ENCODE results near the gene CHRNB2. TPM values are rescaled to one million over a fixed set of nuclear protein-coding genes. Genes with fewer than 3 reads are reported as not detected.

CHRNB2 gene
- under 1 TPM; 0.17 to 0.92 (median 0.24) TPM for total RNA-seq
- long read RNA-seq, donor 1, partial matches to known transcripts, result 1 of 1 reads
- long read RNA-seq, donor 1, other reads (novel, unspliced or antisense), result 0 of 1 reads
- long read RNA-seq, donor 2, result 0 reads

GRCh38 chr1:154567386-154568156 lies at the start of gene CHRNB2:
Gene CHRNB2 (plus strand): TSS chr1:154567778. CDS start chr1:154568045, 267 bp downstream.
- Histone ChIP-seq H3K36me3 (ENCODE audit: low read depth) (no peaks in the 10 kb centered on the region), H3K4me1 (ENCODE audit: low read depth) (no peaks in the 10 kb centered on the region), H3K4me3 (no peak within 1 kb of the TSS), H3K9me3 (no peaks in the 10 kb centered on the region)
- no peak for TF ChIP-seq CTCF (IDR thresholded peaks at IDR 0.05)
- ATAC-seq (peak; percentile 98), DNase-seq (peak; percentile 62 to 83 (median 74))
- intact Hi-C loops (cut with DNase I, micrococcal nuclease), result loop anchor here in 1 of 2 donors (10.0 kb wide), 1 partner anchor 307 kb away; the partner anchor contains the start of gene KCNN3

GRCh38 chr1:154519591-154519991 lies 48.0 kb upstream of the CHRNB2 start:
- intact Hi-C loops (cut with DNase I, micrococcal nuclease), result no loop called here
- DNase-seq (no peak), ATAC-seq (peak; percentile 22)
- no peak for TF ChIP-seq CTCF (IDR thresholded peaks at IDR 0.05)
- Histone ChIP-seq H3K4me1 (ENCODE audit: low read depth) (no peaks in the 10 kb centered on the region), H3K4me3 (no peak overlapping the region), H3K36me3 (ENCODE audit: low read depth) (no peaks in the 10 kb centered on the region), H3K9me3 (no peaks in the 10 kb centered on the region)

GRCh38 chr1:154520333-154520732 lies 47.2 kb upstream of the CHRNB2 start:
- H3K9me3 ChIP-seq, result no peaks in the 10 kb centered on the region
- no peak for TF ChIP-seq CTCF (IDR thresholded peaks at IDR 0.05)
- H3K4me3 ChIP-seq, result no peak overlapping the region
- DNase-seq (no peak), ATAC-seq (peak; percentile 23)
- no peaks in the 10 kb centered on the region for H3K4me1 ChIP-seq (ENCODE audit: low read depth)
- H3K36me3 ChIP-seq (ENCODE audit: low read depth), result no peaks in the 10 kb centered on the region
- intact Hi-C loops (cut with DNase I, micrococcal nuclease), result no loop called here

GRCh38 chr1:154521695-154522094 lies 45.9 kb upstream of the CHRNB2 start:
- TF ChIP-seq CTCF (IDR thresholded peaks at IDR 0.05), result no peak
- intact Hi-C loops (cut with DNase I, micrococcal nuclease), result no loop called here
- no peaks in the 10 kb centered on the region for H3K4me1 ChIP-seq (ENCODE audit: low read depth)
- H3K4me3 ChIP-seq, result no peak overlapping the region
- ATAC-seq (no peak), DNase-seq (no peak)
- no peaks in the 10 kb centered on the region for H3K9me3 ChIP-seq
- H3K36me3 ChIP-seq (ENCODE audit: low read depth), result no peaks in the 10 kb centered on the region

GRCh38 chr1:154524881-154525280 lies 42.7 kb upstream of the CHRNB2 start:
- Histone ChIP-seq H3K9me3 (no peaks in the 10 kb centered on the region), H3K36me3 (ENCODE audit: low read depth) (no peaks in the 10 kb centered on the region), H3K4me3 (no peak overlapping the region), H3K4me1 (ENCODE audit: low read depth) (no peaks in the 10 kb centered on the region)
- ATAC-seq (no peak), DNase-seq (no peak)
- intact Hi-C loops (cut with DNase I, micrococcal nuclease), result no loop called here
- no peak for TF ChIP-seq CTCF (IDR thresholded peaks at IDR 0.05)
